ENCODE data around the gene PYGB.

PYGB gene

DNA sequence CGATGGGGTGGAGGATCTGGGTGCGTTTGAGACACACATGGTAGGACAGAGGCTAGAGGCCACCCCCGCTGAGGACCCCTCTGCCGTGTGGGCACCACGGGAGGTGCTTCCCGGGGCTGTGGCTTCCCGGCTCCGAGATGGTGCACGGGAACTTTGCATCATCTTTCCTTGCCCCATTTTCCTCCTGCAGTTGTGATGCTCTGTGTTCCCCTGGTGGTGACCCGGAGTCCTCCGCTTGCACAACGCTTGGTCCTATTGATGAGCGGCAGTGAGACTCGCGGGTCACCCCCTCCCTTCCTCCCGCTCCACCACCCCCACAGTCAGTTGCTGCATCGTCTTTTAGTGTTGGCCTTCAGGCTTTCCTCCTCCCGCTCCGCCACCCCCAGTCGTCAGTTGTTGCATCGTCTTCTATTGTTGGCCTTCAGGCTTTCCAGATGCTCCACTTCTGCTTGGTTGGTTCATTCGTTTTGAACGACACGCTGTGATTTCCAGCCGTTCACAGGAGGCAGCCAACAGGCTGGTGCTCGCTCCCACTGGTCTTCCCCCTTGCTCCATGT, 37.3 kb downstream of the PYGB start:
- in situ Hi-C loops (cut with HindIII; ENCODE audit: low sequenced_read_pairs) = no loop called here
- H3K4me3 ChIP-seq (ENCODE audit: low read depth, low read length) = no peak overlapping the region
- DNase-seq (ENCODE audit: low read depth) = no peak
- TF ChIP-seq, protein P1, sequence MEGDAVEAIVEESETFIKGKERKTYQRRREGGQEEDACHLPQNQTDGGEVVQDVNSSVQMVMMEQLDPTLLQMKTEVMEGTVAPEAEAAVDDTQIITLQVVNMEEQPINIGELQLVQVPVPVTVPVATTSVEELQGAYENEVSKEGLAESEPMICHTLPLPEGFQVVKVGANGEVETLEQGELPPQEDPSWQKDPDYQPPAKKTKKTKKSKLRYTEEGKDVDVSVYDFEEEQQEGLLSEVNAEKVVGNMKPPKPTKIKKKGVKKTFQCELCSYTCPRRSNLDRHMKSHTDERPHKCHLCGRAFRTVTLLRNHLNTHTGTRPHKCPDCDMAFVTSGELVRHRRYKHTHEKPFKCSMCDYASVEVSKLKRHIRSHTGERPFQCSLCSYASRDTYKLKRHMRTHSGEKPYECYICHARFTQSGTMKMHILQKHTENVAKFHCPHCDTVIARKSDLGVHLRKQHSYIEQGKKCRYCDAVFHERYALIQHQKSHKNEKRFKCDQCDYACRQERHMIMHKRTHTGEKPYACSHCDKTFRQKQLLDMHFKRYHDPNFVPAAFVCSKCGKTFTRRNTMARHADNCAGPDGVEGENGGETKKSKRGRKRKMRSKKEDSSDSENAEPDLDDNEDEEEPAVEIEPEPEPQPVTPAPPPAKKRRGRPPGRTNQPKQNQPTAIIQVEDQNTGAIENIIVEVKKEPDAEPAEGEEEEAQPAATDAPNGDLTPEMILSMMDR (IDR thresholded peaks at IDR 0.05; ENCODE audit: low read depth, low read length, missing control alignments) = no peak

DNA sequence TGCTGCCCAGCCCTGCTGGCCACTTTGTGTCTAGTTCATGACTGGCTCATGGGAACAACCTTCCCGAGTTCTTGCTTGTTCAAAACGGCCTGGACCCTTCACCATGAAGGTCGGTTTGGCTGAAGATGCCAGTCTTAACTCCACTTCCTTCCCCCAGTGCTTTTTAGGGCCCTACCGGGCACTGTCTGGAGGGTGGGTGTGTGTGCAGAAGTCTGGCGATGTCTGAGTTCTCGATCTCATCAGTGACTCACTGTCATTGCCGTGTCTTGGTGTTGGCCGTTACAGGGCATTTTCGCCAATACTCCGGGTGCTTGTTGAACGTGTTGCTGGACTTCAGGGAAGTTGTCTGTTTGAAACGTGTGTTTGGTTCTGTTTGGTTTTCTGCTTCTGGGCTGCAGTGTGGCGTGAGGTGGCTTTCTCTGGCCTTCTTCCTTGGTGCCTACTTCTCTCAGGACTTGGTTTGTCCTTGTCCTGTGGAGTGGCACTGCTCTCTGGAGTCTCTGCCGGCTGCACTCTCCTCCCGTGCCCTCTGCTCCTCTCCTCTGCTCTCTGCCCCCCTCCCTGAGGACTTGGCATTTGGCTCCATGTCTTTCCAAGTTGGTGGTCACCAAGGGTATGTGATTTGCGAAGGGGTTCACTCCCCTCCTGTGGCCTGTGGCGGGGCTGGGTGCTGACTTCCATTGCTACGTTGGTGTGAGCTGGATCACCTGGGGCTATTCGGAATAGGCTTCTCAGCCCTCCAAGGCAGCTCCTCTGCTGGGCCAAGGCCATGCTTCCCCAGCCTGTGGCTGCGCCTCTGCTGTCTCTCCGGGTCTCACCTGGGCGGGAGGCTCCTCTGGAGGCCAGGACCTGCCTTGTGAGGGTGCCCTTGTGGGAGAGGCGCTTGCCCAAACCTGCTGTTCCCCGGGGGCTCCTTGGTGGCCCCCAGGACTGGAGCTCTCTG, 38.2 kb downstream of the PYGB start:
- no peak overlapping the region for H3K4me3 ChIP-seq (ENCODE audit: low read depth, low read length)
- no peak for DNase-seq (ENCODE audit: low read depth)
- TF ChIP-seq, protein P1 (IDR thresholded peaks at IDR 0.05; ENCODE audit: low read depth, low read length, missing control alignments) = no peak
- in situ Hi-C loops (cut with HindIII; ENCODE audit: low sequenced_read_pairs) = no loop called here

DNA sequence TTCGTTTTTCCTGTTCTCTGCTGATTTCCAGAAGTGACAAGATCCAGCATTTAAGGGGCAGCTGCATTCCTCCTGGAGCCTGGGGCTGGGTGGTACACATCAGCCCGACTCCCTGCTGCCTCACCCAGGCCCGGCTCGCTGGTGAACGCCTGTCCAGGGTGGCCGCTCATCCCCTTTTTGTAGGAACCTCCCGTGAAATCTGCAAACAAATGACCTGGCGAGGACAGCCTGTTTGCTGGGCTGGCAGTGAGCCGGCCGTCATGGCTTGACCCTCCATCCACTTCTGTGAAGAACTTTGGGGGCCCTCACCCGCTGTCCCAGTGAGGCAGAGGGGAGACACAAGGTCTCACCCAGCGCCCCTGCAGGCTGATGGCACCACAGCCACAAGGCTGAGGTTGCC, 39.0 kb downstream of the PYGB start:
- TF ChIP-seq, protein P1 (IDR thresholded peaks at IDR 0.05; ENCODE audit: low read depth, low read length, missing control alignments) = no peak
- DNase-seq (ENCODE audit: low read depth) = no peak
- H3K4me3 ChIP-seq (ENCODE audit: low read depth, low read length) = no peak overlapping the region
- in situ Hi-C loops (cut with HindIII; ENCODE audit: low sequenced_read_pairs) = no loop called here

DNA sequence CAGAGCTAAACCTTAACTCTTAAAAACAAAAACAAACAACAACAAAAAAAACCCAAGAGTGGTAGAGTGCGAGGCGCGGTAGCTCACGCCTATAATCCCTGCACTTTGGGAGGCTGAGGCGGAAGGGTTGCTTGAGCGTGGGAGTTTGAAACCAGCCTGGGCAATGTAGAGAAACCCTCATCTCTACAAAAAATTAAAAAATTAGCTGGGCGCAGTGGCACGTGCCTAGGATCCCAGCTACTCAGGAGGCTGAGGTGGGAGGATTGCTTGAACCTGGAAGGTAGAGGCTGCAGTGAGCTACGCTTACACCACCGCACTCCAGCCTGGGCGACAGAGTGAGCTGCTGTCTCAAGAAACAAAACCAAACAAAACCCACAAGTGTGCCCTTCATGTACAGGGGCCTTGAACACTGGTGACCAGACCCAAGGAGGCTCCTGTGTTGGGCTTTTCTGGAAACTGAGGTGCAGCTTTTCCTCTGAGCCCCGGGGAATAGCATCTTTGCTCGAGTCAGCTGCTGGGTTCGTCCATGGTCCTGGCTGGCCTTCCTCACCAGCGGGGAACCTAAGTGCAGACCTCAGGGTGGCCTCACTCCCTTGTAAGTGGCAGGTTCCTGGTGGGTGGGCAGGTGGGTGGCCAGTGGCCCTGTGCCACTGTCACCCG, 39.9 kb downstream of the PYGB start:
- no peak for DNase-seq (ENCODE audit: low read depth)
- H3K4me3 ChIP-seq (ENCODE audit: low read depth, low read length) = no peak overlapping the region
- in situ Hi-C loops (cut with HindIII; ENCODE audit: low sequenced_read_pairs) = no loop called here
- TF ChIP-seq, protein P1 (IDR thresholded peaks at IDR 0.05; ENCODE audit: low read depth, low read length, missing control alignments) = no peak

DNA sequence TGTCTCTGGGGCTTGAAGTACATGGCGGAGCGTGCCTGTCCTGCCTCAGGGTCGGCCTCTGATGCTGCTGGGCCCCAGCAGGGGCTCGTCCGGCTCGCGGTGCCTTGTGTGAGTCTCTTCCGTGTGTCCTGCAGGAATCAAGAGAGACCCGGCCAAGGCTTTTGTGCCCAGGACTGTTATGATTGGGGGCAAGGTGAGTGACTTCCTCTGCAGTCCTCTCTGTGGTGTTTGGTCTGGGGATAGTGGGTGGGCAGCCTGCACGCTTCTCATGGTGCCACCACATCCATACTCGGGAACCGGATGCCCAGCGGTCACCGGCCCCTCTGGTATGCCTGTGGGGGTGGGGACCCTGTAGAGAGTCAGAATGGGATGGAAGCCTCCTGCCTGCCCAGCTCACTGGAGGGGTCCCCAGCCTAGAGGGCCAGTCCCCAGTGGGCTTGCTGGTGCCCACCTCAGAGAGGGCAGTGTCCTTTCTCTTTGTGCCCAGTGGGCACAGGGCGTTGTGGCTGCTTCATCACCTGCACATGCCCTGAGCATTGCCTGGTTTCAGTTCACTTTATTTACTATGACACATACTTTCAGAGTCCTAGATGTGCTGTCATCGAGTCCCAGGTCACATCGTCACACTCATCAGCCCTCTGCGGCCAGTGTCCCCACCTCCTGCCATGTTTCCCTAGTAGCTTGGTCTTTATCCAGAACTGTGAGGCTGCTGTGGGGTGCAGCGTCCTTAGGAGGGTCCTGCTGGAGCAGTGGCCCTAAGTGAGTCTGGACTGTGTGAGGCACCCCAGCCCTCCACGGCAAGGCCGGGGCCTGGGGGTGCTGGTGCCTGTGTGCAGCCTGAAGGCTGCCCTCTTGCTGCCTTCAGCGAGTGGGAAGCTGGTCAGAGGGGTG, 40.7 kb downstream of the PYGB start:
- TF ChIP-seq, protein P1 (IDR thresholded peaks at IDR 0.05; ENCODE audit: low read depth, low read length, missing control alignments) = no peak
- in situ Hi-C loops (cut with HindIII; ENCODE audit: low sequenced_read_pairs) = no loop called here
- no peak overlapping the region for H3K4me3 ChIP-seq (ENCODE audit: low read depth, low read length)
- no peak for DNase-seq (ENCODE audit: low read depth)
